Measurements from ENCODE around the gene BTG2.

DNA sequence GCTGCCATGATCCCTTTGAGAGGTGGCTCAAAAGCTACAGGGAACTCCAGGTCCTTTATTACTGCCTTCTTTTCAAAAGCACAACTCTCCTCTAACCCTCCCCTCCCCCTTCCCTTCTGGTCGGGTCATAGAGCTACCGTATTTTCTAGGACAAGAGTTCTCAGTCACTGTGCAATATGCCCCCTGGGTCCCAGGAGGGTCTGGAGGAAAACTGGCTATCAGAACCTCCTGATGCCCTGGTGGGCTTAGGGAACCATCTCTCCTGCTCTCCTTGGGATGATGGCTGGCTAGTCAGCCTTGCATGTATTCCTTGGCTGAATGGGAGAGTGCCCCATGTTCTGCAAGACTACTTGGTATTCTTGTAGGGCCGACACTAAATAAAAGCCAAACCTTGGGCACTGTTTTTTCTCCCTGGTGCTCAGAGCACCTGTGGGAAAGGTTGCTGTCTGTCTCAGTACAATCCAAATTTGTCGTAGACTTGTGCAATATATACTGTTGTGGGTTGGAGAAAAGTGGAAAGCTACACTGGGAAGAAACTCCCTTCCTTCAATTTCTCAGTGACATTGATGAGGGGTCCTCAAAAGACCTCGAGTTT, 3.1 kb downstream of the BTG2 start:
- TF ChIP-seq, protein P1, sequence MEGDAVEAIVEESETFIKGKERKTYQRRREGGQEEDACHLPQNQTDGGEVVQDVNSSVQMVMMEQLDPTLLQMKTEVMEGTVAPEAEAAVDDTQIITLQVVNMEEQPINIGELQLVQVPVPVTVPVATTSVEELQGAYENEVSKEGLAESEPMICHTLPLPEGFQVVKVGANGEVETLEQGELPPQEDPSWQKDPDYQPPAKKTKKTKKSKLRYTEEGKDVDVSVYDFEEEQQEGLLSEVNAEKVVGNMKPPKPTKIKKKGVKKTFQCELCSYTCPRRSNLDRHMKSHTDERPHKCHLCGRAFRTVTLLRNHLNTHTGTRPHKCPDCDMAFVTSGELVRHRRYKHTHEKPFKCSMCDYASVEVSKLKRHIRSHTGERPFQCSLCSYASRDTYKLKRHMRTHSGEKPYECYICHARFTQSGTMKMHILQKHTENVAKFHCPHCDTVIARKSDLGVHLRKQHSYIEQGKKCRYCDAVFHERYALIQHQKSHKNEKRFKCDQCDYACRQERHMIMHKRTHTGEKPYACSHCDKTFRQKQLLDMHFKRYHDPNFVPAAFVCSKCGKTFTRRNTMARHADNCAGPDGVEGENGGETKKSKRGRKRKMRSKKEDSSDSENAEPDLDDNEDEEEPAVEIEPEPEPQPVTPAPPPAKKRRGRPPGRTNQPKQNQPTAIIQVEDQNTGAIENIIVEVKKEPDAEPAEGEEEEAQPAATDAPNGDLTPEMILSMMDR (IDR thresholded peaks at IDR 0.05), result no peak
- TF ChIP-seq POLR2A (IDR thresholded peaks at IDR 0.05), result no peak
